K562 (cell line): ENCODE results near the gene ANKFN1. TPM values are rescaled to one million over a fixed set of nuclear protein-coding genes. Genes with fewer than 3 reads are reported as not detected.

Experiments
- ATAC-seq: fragments of 200-7000 bp; cut with Tn5 transposase; 3 replicates; pipeline ENCODE4 v1.9.1; 2020; ENCODE audit warnings: moderate library complexity
- BruUV-seq: library from RNA; stranded (reverse); fragments of 400-500 nt; replicated peaks from 2 replicates; lab custom pipeline; 2021; lab: Mats Ljungman, UMichigan
- CTCF ChIA-PET: fragments of 300-600 bp; formaldehyde crosslinking; extraction: SDS; loops from one replicate; lab custom pipeline; 2021; ENCODE audit warnings: low intra/inter-chr PET ratio; lab: Yijun Ruan, JAX
- POLR2A ChIA-PET: fragments of 300-600, 350-650 bp; sonication (Branson Sonifier 250); formaldehyde crosslinking; extraction: SDS; loops from one replicate; lab custom pipeline; 2021; ENCODE audit warnings: antibody characterized with exemption, inconsistent platforms; lab: Yijun Ruan, JAX
- DNase-seq, 4 experiments: peaks; one replicate each; pipeline versions ENCODE4 v3.0.0 to v3.0.0-alpha.2; 2011 to 2018; ENCODE audit warnings: low spot score in 3 of 4, mixed read lengths in 3 of 4; ENCODE audit errors: extremely low read depth in 1 of 4
- FAIRE-seq: peaks from 2 replicates; lab custom pipeline; 2011; peaks lifted over from hg19 to GRCh38; lab: Jason Lieb, UNC
- H2AFZ ChIP-seq: 2 replicates; pipeline ENCODE4 v1.6.0; 2011; ENCODE audit warnings: low read depth, low read length, control low read depth, inconsistent platforms
- H3K27ac ChIP-seq: fragments of 200-600 bp; 3 replicates; pipeline ENCODE4 v1.8.0; 2011; ENCODE audit warnings: low read depth, mild to moderate bottlenecking, control low read depth, inconsistent platforms, low read length, moderate library complexity, mixed read lengths; ENCODE audit errors: extremely low read depth
- H3K27me3 ChIP-seq, 2 experiments: fragments of 300-600 bp in 1 of 2; 2 replicates in 1 of 2; 3 replicates in 1 of 2; pipeline versions ENCODE4 v1.6.0 to v1.8.0; 2011; ENCODE audit warnings: inconsistent platforms in 2 of 2, low read length in 2 of 2, mild to moderate bottlenecking in 1 of 2, mixed read lengths in 1 of 2, moderate library complexity in 1 of 2; ENCODE audit not compliant: control insufficient read depth in 2 of 2, insufficient read depth in 2 of 2
- H3K36me3 ChIP-seq: fragments of 300-600 bp; 3 replicates; pipeline ENCODE4 v1.8.0; 2011; ENCODE audit warnings: mild to moderate bottlenecking, low read length, inconsistent platforms; ENCODE audit not compliant: control insufficient read depth, insufficient read depth
- H3K4me1 ChIP-seq, 2 experiments: fragments of 200-600 bp in 1 of 2; replicated peaks in 1 of 2; 2 replicates in 1 of 2; 3 replicates in 1 of 2; pipeline versions ENCODE4 v1.5.1 to v1.8.0; 2011; ENCODE audit warnings: inconsistent platforms in 2 of 2, low read length in 2 of 2, mild to moderate bottlenecking in 1 of 2, mixed read lengths in 1 of 2, moderate library complexity in 1 of 2; ENCODE audit not compliant: control insufficient read depth in 2 of 2, insufficient read depth in 2 of 2
- H3K4me2 ChIP-seq: 2 replicates; pipeline ENCODE4 v1.6.1; 2011; ENCODE audit warnings: low read length, control low read depth, inconsistent platforms, mixed read lengths; ENCODE audit not compliant: insufficient read depth
- H3K4me3 ChIP-seq: fragments of 200-600 bp; sonication (generic), shearing (Covaris generic); 2 replicates; pipeline ENCODE4 v1.5.1; 2016; ENCODE audit warnings: control low read depth, inconsistent platforms
- H3K79me2 ChIP-seq: fragments of 200-600 bp; 3 replicates; pipeline ENCODE4 v1.8.0; 2011; ENCODE audit warnings: low read length, inconsistent platforms; ENCODE audit not compliant: control insufficient read depth, insufficient read depth
- H3K9ac ChIP-seq, 2 experiments: 2 replicates each; pipeline versions ENCODE4 v1.6.0 to v1.6.1; 2011; ENCODE audit warnings: low read depth in 2 of 2, low read length in 2 of 2, control low read depth in 1 of 2, inconsistent platforms in 1 of 2, mild to moderate bottlenecking in 1 of 2, mixed read lengths in 1 of 2; ENCODE audit not compliant: insufficient read depth in 1 of 2
- H3K9me1 ChIP-seq: one replicate; pipeline ENCODE4 v1.6.0; 2011; ENCODE audit warnings: inconsistent platforms, mild to moderate bottlenecking, low read length, moderate library complexity; ENCODE audit not compliant: control insufficient read depth, insufficient read depth
- H3K9me3 ChIP-seq: replicated peaks from 2 replicates; pipeline ENCODE4 v1.5.1; 2011; ENCODE audit warnings: low read depth, low read length, inconsistent platforms; ENCODE audit not compliant: control insufficient read depth, insufficient read depth
- H4K20me1 ChIP-seq: replicated peaks from 2 replicates; pipeline ENCODE4 v1.6.1; 2011; ENCODE audit warnings: low read length, inconsistent platforms, mixed read lengths; ENCODE audit not compliant: control insufficient read depth, insufficient read depth
- HMG20A ChIP-seq: fragments of 450-650 bp; formaldehyde crosslinking; conservative IDR thresholded peaks from 2 replicates; pipeline ENCODE4 v1.4.0; 2020; ENCODE audit warnings: mild to moderate bottlenecking, mixed read lengths
- KLF13 ChIP-seq: fragments of 450-650 bp; IDR thresholded peaks from 2 replicates; pipeline ENCODE4 v1.6.1; 2016; ENCODE audit warnings: missing genetic modification characterization, low read depth, mild to moderate bottlenecking, missing compliant biosample characterization, moderate library complexity, borderline replicate concordance
- RFX5 ChIP-seq: IDR thresholded peaks from 2 replicates; pipeline ENCODE4 v1.6.1; 2011; ENCODE audit warnings: low read depth, mild to moderate bottlenecking, improper control_type of control experiment, low read length
- RREB1 ChIP-seq: fragments of 250-450 bp; sonication (Bioruptor Pico); IDR thresholded peaks from 2 replicates; pipeline ENCODE4 v1.4.0; 2020
- SAFB ChIP-seq: fragments of 200-400 bp; formaldehyde crosslinking; IDR thresholded peaks from 2 replicates; pipeline ENCODE4 v1.6.1; 2017; ENCODE audit warnings: low read depth, low read length, borderline replicate concordance
- SNAPC5 ChIP-seq: fragments of 250-450 bp; sonication (Bioruptor Pico); IDR thresholded peaks from 2 replicates; pipeline ENCODE4 v1.8.0; 2021; ENCODE audit warnings: moderate library complexity, mild to moderate bottlenecking, inconsistent platforms
- SP1 ChIP-seq: sonication (generic); formaldehyde crosslinking; IDR thresholded peaks from 2 replicates; pipeline ENCODE4 v1.8.1; 2022; ENCODE audit warnings: mild to moderate bottlenecking, missing genetic modification reagents
- SRF ChIP-seq, 2 experiments: fragments of 250-450, 450-650 bp in 1 of 2; sonication (Bioruptor Pico) in 1 of 2; sonication (generic) in 1 of 2; formaldehyde crosslinking; IDR thresholded peaks; 2 replicates each; pipeline versions ENCODE4 v1.5.0 to v1.5.1; 2020 to 2022; ENCODE audit warnings: mild to moderate bottlenecking in 1 of 2, missing genetic modification reagents in 1 of 2
- ZNF41 ChIP-seq: fragments of 250-450 bp; sonication (Bioruptor Pico); conservative IDR thresholded peaks from 2 replicates; pipeline ENCODE4 v1.4.0; 2020; ENCODE audit warnings: mild to moderate bottlenecking
- WGBS: fragments of 100-300 bp; shearing (Covaris generic); methylation state at CpG from one replicate; pipeline ENCODE4 v1.1.6; 2016; ENCODE audit warnings: low coverage, mixed read lengths; ENCODE audit not compliant: insufficient coverage; ENCODE audit errors: missing lambda C conversion rate; 5-methylcytosine and 5-hydroxymethylcytosine counted together
- in situ Hi-C: fragments of 300-500 bp; cut with MboI; formaldehyde crosslinking; loops from 4 replicates; pipeline ENCODE4 v1.15.0; 2018; ENCODE audit warnings: inconsistent platforms, mixed read lengths
- intact Hi-C: fragments of 100-400 bp; cut with micrococcal nuclease; formaldehyde crosslinking; loops from 2 replicates; pipeline ENCODE4 v1.14.2; 2022
- polyA plus RNA-seq, 8 experiments: library from polyadenylated mRNA; depleted of rRNA in 4 of 8; stranded (reverse) in 5 of 8; unstranded in 3 of 8; fragments of >200 nt; fragmentation: Nextera tagmentation in 2 of 8; fragmentation: Illumina TruSeq in 1 of 8; extraction: Ambion mirVana in 2 of 8; extraction: Trizol in 1 of 8; gene quantifications; 2 replicates each; pipeline versions ENCODE4 v1.2.1 to v1.2.3, GENCODE V29; 2011 to 2014; ENCODE audit warnings: inconsistent platforms in 1 of 8, missing spikeins in 1 of 8
- total RNA-seq, 7 experiments: library from RNA; depleted of rRNA in 6 of 7; stranded (reverse); fragments of >200 nt in 6 of 7; fragmentation: Illumina TruSeq in 2 of 7; extraction: Trizol in 2 of 7; gene quantifications; 2 replicates each; pipeline versions ENCODE4 v1.2.1 to v1.2.3, GENCODE V29; 2011 to 2021; ENCODE audit warnings: low replicate concordance in 1 of 7

The ANKFN1 gene
- total and polyA plus RNA-seq, 9 of the 15 experiments (the other 6 are each of a cell fraction or from before 2014, with no cell fraction given): 0.04 to 0.39 (median 0.15) TPM; not detected in 1

GRCh38 chr17:56230660-56231059, 77.4 kb downstream of the ANKFN1 start (continued):
- TF ChIP-seq RREB1 (CRISPR knock-in tag): no peak
- no peak for TF ChIP-seq HMG20A (CRISPR knock-in tag)

- Histone ChIP-seq H2AFZ (no peak overlapping the region), H3K9me3 (no peaks in the 10 kb centered on the region), H3K9ac (no peak overlapping the region), H3K4me1 (no peaks in the 10 kb centered on the region), H3K36me3 (no peaks in the 10 kb centered on the region), H3K4me2 (no peak overlapping the region), H3K27me3 (no peaks in the 10 kb centered on the region), H3K79me2 (no peaks in the 10 kb centered on the region), H3K4me3 (no peak overlapping the region), H3K9me1 (no peaks in the 10 kb centered on the region), H3K27ac (no peak overlapping the region), H4K20me1 (no peaks in the 10 kb centered on the region)
- BruUV-seq: no TSS peak
- ATAC-seq (no peak), FAIRE-seq (no peak), DNase-seq (no peak)
- POLR2A ChIA-PET: interaction anchor here (0.6 to 0.7 kb wide), 2 partner anchors 8 to 124 kb away, joined by 3 read pairs; no protein-coding TSS in a partner anchor
- in situ Hi-C loops: no loop called here
- TF ChIP-seq SNAPC5 (CRISPR knock-in tag): no peak
- TF ChIP-seq ZNF41: no peak
- TF ChIP-seq SAFB: no peak
- TF ChIP-seq SP1 (CRISPR knock-in tag): no peak
- no peak for TF ChIP-seq SRF (CRISPR knock-in tag; IDR thresholded peaks at IDR 0.05)
- TF ChIP-seq KLF13 (tag): no peak
- no peak for TF ChIP-seq RFX5
- 4% methylated on average over 2 of the region's 2 CpGs for WGBS
- intact Hi-C loops: no loop called here
- CTCF ChIA-PET: no interaction called here
These were observed 78.0 kb downstream of the ANKFN1 start for GRCh38 chr17:56231252-56231651.
